Mononuclear cell (primary cell): Measurements from ENCODE around the gene RBM28. TPM values are rescaled to one million over a fixed set of nuclear protein-coding genes. Genes with fewer than 3 reads are reported as not detected.

Experiments
- H3K27me3 ChIP-seq: 2 replicates; pipeline ENCODE4 v1.6.0; 2011; ENCODE audit warnings: low read length, control low read depth; ENCODE audit not compliant: insufficient read depth
- H3K4me1 ChIP-seq: 2 replicates; pipeline ENCODE4 v1.5.1; 2011; ENCODE audit warnings: mild to moderate bottlenecking, low read length, control low read depth; ENCODE audit not compliant: insufficient read depth
- H3K4me3 ChIP-seq: 2 replicates; pipeline ENCODE4 v1.5.1; 2011; ENCODE audit warnings: mild to moderate bottlenecking, low read length, moderate library complexity
- H3K9me3 ChIP-seq: 2 replicates; pipeline ENCODE4 v1.5.1; 2011; ENCODE audit warnings: low read depth, mild to moderate bottlenecking, control low read depth, low read length
- total RNA-seq: library from RNA; depleted of rRNA; stranded (reverse); fragments of >200 nt; gene quantifications from one replicate; pipeline ENCODE4 v1.2.3, GENCODE V29; 2012

Gene RBM28
- total RNA-seq, 1 donor: 5.4 TPM

- Histone ChIP-seq H3K9me3 (no peaks in the 10 kb centered on the region), H3K27me3 (peaks cover 29% of the 10 kb centered on the region), H3K4me1 (peaks cover 46% of the 10 kb centered on the region), H3K4me3 (no peak overlapping the region)
Measured at GRCh38 chr7:128359939-128360338, 16.2 kb upstream of the RBM28 start.

GRCh38 chr7:128359336-128359735, 15.6 kb upstream of the RBM28 start:
- Histone ChIP-seq H3K27me3 (peaks cover 23% of the 10 kb centered on the region), H3K4me3 (no peak overlapping the region), H3K9me3 (no peaks in the 10 kb centered on the region), H3K4me1 (peaks cover 46% of the 10 kb centered on the region)

GRCh38 chr7:128358233-128358632, 14.5 kb upstream of the RBM28 start:
- Histone ChIP-seq H3K4me3 (no peak overlapping the region), H3K9me3 (no peaks in the 10 kb centered on the region), H3K4me1 (peaks cover 46% of the 10 kb centered on the region), H3K27me3 (peaks cover 18% of the 10 kb centered on the region)

- no peak overlapping the region for H3K4me3 ChIP-seq
- H3K9me3 ChIP-seq: no peaks in the 10 kb centered on the region
- peaks cover 46% of the 10 kb centered on the region for H3K4me1 ChIP-seq
- H3K27me3 ChIP-seq: peaks cover 18% of the 10 kb centered on the region
Measured at GRCh38 chr7:128357217-128357613, 13.5 kb upstream of the RBM28 start.

- peaks cover 44% of the 10 kb centered on the region for H3K4me1 ChIP-seq
- H3K27me3 ChIP-seq: peaks cover 16% of the 10 kb centered on the region
- no peaks in the 10 kb centered on the region for H3K9me3 ChIP-seq
- H3K4me3 ChIP-seq: no peak overlapping the region
Measured at GRCh38 chr7:128356546-128357216, 13.0 kb upstream of the RBM28 start.

GRCh38 chr7:128353610-128354009, 9.9 kb upstream of the RBM28 start:
- Histone ChIP-seq H3K9me3 (no peaks in the 10 kb centered on the region), H3K4me3 (no peak overlapping the region), H3K27me3 (peaks cover 25% of the 10 kb centered on the region), H3K4me1 (peaks cover 26% of the 10 kb centered on the region)

- Histone ChIP-seq H3K9me3 (no peaks in the 10 kb centered on the region), H3K4me1 (peaks cover 22% of the 10 kb centered on the region), H3K27me3 (peaks cover 25% of the 10 kb centered on the region), H3K4me3 (no peak overlapping the region)
Measured at GRCh38 chr7:128353189-128353588, 9.5 kb upstream of the RBM28 start.

GRCh38 chr7:128352636-128353035, 8.9 kb upstream of the RBM28 start:
- Histone ChIP-seq H3K9me3 (no peaks in the 10 kb centered on the region), H3K27me3 (peaks cover 25% of the 10 kb centered on the region), H3K4me1 (peaks cover 17% of the 10 kb centered on the region), H3K4me3 (no peak overlapping the region)

- no peak overlapping the region for H3K4me3 ChIP-seq
- no peaks in the 10 kb centered on the region for H3K9me3 ChIP-seq
- H3K27me3 ChIP-seq: peaks cover 25% of the 10 kb centered on the region
- H3K4me1 ChIP-seq: peaks cover 13% of the 10 kb centered on the region
Measured at GRCh38 chr7:128352153-128352537, 8.4 kb upstream of the RBM28 start.

GRCh38 chr7:128351296-128352152, 7.8 kb upstream of the RBM28 start:
- Histone ChIP-seq H3K27me3 (peaks cover 25% of the 10 kb centered on the region), H3K4me1 (peaks cover 13% of the 10 kb centered on the region), H3K4me3 (peak overlapping the region; percentile 4), H3K9me3 (no peaks in the 10 kb centered on the region)

- H3K4me1 ChIP-seq: peaks cover 13% of the 10 kb centered on the region
- H3K27me3 ChIP-seq: peaks cover 25% of the 10 kb centered on the region
- H3K9me3 ChIP-seq: no peaks in the 10 kb centered on the region
- H3K4me3 ChIP-seq: no peak overlapping the region
Measured at GRCh38 chr7:128350708-128351295, 7.1 kb upstream of the RBM28 start.

- Histone ChIP-seq H3K4me1 (peaks cover 13% of the 10 kb centered on the region), H3K4me3 (no peak overlapping the region), H3K9me3 (no peaks in the 10 kb centered on the region), H3K27me3 (peaks cover 25% of the 10 kb centered on the region)
Measured at GRCh38 chr7:128349466-128349825, 5.7 kb upstream of the RBM28 start.

GRCh38 chr7:128347647-128348097, 4.0 kb upstream of the RBM28 start:
- Histone ChIP-seq H3K27me3 (peaks cover 14% of the 10 kb centered on the region), H3K9me3 (no peaks in the 10 kb centered on the region), H3K4me3 (no peak overlapping the region), H3K4me1 (peaks cover 27% of the 10 kb centered on the region)

- no peaks in the 10 kb centered on the region for H3K27me3 ChIP-seq
Measured at GRCh38 chr7:128344431-128344774, 695 bp upstream of the RBM28 start.

GRCh38 chr7:128341733-128342132, 2.0 kb downstream of the RBM28 start:
- H3K9me3 ChIP-seq: no peaks in the 10 kb centered on the region
- H3K4me1 ChIP-seq: peaks cover 29% of the 10 kb centered on the region
- no peaks in the 10 kb centered on the region for H3K27me3 ChIP-seq
- H3K4me3 ChIP-seq: no peak overlapping the region

More at GRCh38 chr7:128344431-128344774, 695 bp upstream of the RBM28 start:
- Histone ChIP-seq H3K9me3 (no peaks in the 10 kb centered on the region), H3K4me3 (no peak overlapping the region), H3K4me1 (peaks cover 29% of the 10 kb centered on the region)
